ENCODE data around the gene DISP2. TPM values are rescaled to one million over a fixed set of nuclear protein-coding genes. Genes with fewer than 3 reads are reported as not detected.

DISP2 gene, protein sequence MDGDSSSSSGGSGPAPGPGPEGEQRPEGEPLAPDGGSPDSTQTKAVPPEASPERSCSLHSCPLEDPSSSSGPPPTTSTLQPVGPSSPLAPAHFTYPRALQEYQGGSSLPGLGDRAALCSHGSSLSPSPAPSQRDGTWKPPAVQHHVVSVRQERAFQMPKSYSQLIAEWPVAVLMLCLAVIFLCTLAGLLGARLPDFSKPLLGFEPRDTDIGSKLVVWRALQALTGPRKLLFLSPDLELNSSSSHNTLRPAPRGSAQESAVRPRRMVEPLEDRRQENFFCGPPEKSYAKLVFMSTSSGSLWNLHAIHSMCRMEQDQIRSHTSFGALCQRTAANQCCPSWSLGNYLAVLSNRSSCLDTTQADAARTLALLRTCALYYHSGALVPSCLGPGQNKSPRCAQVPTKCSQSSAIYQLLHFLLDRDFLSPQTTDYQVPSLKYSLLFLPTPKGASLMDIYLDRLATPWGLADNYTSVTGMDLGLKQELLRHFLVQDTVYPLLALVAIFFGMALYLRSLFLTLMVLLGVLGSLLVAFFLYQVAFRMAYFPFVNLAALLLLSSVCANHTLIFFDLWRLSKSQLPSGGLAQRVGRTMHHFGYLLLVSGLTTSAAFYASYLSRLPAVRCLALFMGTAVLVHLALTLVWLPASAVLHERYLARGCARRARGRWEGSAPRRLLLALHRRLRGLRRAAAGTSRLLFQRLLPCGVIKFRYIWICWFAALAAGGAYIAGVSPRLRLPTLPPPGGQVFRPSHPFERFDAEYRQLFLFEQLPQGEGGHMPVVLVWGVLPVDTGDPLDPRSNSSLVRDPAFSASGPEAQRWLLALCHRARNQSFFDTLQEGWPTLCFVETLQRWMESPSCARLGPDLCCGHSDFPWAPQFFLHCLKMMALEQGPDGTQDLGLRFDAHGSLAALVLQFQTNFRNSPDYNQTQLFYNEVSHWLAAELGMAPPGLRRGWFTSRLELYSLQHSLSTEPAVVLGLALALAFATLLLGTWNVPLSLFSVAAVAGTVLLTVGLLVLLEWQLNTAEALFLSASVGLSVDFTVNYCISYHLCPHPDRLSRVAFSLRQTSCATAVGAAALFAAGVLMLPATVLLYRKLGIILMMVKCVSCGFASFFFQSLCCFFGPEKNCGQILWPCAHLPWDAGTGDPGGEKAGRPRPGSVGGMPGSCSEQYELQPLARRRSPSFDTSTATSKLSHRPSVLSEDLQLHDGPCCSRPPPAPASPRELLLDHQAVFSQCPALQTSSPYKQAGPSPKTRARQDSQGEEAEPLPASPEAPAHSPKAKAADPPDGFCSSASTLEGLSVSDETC (N-terminal part only)
- under 0.01 and 0.12 TPM in 2 replicates for total RNA-seq (ENCODE audit: low replicate concordance)

GRCh38 chr15:40357723-40358470 lies at the start of gene DISP2:
Gene DISP2, plus strand, starts transcription at chr15:40358219. Its CDS starts 103 bp downstream, at chr15:40358322.

GRCh38 chr15:40323239-40323952 lies 34.6 kb upstream of the DISP2 start, which contains the start of gene INAFM2:
Gene INAFM2, plus strand, starts transcription at chr15:40323692. Its CDS starts 364 bp downstream, at chr15:40324056.

GRCh38 chr15:40340740-40341400 lies 17.1 kb upstream of the DISP2 start, which contains the start of gene CCDC9B:
Gene CCDC9B, minus strand, starts transcription at chr15:40340939. Its CDS starts 120 bp downstream, at chr15:40340819.

GRCh38 chr15:40382580-40383456 lies 24.8 kb downstream of the DISP2 start, which contains the start of gene KNSTRN:
Gene KNSTRN, plus strand, starts transcription at chr15:40382721. Its CDS starts 115 bp downstream, at chr15:40382836.

DNA sequence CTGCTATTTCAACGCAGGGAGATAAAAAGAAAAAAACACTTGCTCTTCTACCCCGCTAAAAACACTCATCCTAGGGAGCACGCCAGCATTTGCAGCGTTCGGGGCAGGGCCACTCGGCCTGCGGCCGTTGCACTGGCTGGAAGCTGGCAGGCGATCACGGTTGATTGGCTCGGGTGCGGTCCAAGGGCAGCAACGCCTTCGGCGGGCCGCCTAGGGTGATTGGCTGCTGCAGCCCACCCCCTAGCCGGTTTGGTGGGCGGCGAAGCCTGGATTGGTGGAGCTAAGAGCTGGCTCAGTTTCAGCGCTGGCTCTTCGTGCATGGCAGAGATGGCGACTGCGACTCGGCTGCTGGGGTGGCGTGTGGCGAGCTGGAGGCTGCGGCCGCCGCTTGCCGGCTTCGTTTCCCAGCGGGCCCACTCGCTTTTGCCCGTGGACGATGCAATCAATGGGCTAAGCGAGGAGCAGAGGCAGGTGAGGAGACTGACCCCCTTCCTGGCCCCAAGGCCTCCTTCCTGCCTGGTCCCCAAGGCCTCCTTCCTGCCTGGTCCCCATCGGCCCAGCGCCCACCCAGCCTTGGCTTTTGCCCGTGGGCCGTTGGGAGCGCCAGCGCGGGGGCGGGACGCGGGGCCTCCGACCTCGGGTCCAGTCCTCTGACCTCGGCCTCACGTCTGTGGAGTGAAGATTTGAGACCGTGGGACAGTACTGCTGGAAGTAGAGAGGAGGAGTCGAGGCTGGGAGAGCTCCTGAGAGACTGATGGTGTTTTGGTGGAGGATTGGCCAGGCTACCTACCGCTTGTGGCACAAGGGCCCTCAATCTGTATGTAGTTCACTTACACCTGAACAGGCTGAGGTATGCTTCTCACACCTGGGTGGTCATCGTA lies 47.7 kb downstream of the DISP2 start, which contains the start of gene IVD:
Gene IVD, plus strand, starts transcription at position 295 of the 881 bp plus-strand sequence. Its CDS starts 33 bp downstream, at position 328.

Other genes starting within 250 kb of the DISP2 start
- gene BMF, start 249.3 kb upstream of the DISP2 start, total RNA-seq (ENCODE audit: low replicate concordance) = 0.47 and 4.1 TPM in 2 replicates
- 2.9 and 7.0 TPM in 2 replicates for gene BUB1B, start 197.2 kb upstream of the DISP2 start, total RNA-seq (ENCODE audit: low replicate concordance)
- gene PAK6, start 119.2 kb upstream of the DISP2 start, total RNA-seq (ENCODE audit: low replicate concordance) = not detected in 2 replicates
- not detected in 2 replicates for gene ANKRD63, start 75.2 kb upstream of the DISP2 start, total RNA-seq (ENCODE audit: low replicate concordance)
- 0.12 and 0.23 TPM in 2 replicates for gene PLCB2, start 50.3 kb upstream of the DISP2 start, total RNA-seq (ENCODE audit: low replicate concordance)
- 4.2 and 13.8 TPM in 2 replicates for gene INAFM2, start 34.5 kb upstream of the DISP2 start, total RNA-seq (ENCODE audit: low replicate concordance)
- 17.8 and 38.0 TPM in 2 replicates for gene CCDC9B, start 17.3 kb upstream of the DISP2 start, total RNA-seq (ENCODE audit: low replicate concordance)
- not detected in 2 replicates for gene PHGR1, start 7.2 kb upstream of the DISP2 start, total RNA-seq (ENCODE audit: low replicate concordance)
- gene KNSTRN, start 24.5 kb downstream of the DISP2 start, total RNA-seq (ENCODE audit: low replicate concordance) = 10.5 and 27.1 TPM in 2 replicates
- 34.0 and 55.6 TPM in 2 replicates for gene IVD, start 47.6 kb downstream of the DISP2 start, total RNA-seq (ENCODE audit: low replicate concordance)
- gene BAHD1, start 82.7 kb downstream of the DISP2 start, total RNA-seq (ENCODE audit: low replicate concordance) = 4.1 and 4.2 TPM in 2 replicates
- gene CHST14, start 112.8 kb downstream of the DISP2 start, total RNA-seq (ENCODE audit: low replicate concordance) = 3.3 and 8.1 TPM in 2 replicates
- 10.2 and 20.2 TPM in 2 replicates for gene CCDC32, start 206.8 kb downstream of the DISP2 start, total RNA-seq (ENCODE audit: low replicate concordance)
- 12.9 and 14.7 TPM in 2 replicates for gene RPUSD2, start 211.1 kb downstream of the DISP2 start, total RNA-seq (ENCODE audit: low replicate concordance)
- 0.12 and 3.8 TPM in 2 replicates for gene KNL1, start 236.0 kb downstream of the DISP2 start, total RNA-seq (ENCODE audit: low replicate concordance)

All from smooth muscle cell of the coronary artery (primary cell).